Endometrial microvascular endothelial cells (primary cell): ENCODE measurements around the gene POTEE. TPM values are rescaled to one million over a fixed set of nuclear protein-coding genes. Genes with fewer than 3 reads are reported as not detected.

Experiments used
- total RNA-seq: library from RNA; depleted of rRNA; stranded (reverse); fragments of >200 nt; gene quantifications from one replicate; pipeline ENCODE4 v1.2.3, GENCODE V29; 2015; ENCODE audit errors: inconsistent ontology term

POTEE gene
- total RNA-seq, 1 donor from 2014 or later = not detected

Other genes starting within 250 kb of the POTEE start
- 97.1 TPM for gene FAM168B, start 116.1 kb upstream of the POTEE start, total RNA-seq
- 96.6 TPM for gene PLEKHB2, start 104.2 kb upstream of the POTEE start, total RNA-seq
- gene RAB6D, start 154.6 kb downstream of the POTEE start, total RNA-seq = not detected